Activated gamma-delta T cell (primary cell): Measurements from ENCODE around the gene LCN1.

Experiments used
- DNase-seq: peaks from one replicate; lab custom pipeline; 2025; lab: John Stamatoyannopoulos, UW

LCN1 gene

GRCh38 chr9:135567311-135567710 is 46.1 kb downstream of the LCN1 start:
- no peak for DNase-seq

DNA sequence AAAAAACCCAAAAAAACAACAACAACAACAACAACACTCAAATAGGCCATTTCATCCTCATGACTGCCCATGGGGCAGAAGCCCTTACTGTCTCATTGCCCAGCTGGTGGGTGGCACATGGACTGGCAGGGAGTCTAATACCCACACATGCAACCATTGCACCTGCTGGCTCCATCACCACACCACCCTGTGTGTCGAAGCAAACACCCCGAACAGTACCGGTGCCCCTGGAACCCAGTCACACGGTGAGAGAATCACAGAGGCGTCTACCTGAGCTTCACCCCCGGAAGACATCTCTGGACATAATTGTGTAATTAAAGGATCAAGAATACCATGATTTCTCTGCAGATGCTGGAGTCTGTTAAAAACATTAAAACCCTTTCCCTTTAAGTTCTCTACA is 46.8 kb downstream of the LCN1 start:
- DNase-seq, result no peak

GRCh38 chr9:135570456-135570855 is 49.2 kb downstream of the LCN1 start:
- DNase-seq, result no peak

GRCh38 chr9:135572233-135572632 is 51.0 kb downstream of the LCN1 start:
- no peak for DNase-seq

- DNase-seq, result no peak
Observed at GRCh38 chr9:135573124-135573523, 51.9 kb downstream of the LCN1 start.

- DNase-seq, result no peak
Observed at GRCh38 chr9:135574331-135574730, 53.1 kb downstream of the LCN1 start.

- DNase-seq, result no peak
Observed at GRCh38 chr9:135574943-135575342, 53.7 kb downstream of the LCN1 start.
